H9 (cell line): ENCODE results near the gene KRT15. TPM values are rescaled to one million over a fixed set of nuclear protein-coding genes. Genes with fewer than 3 reads are reported as not detected.

Experiments
- DNase-seq: peaks from one replicate; pipeline ENCODE4 v3.0.0-alpha.2; 2017
- H2AFZ ChIP-seq: one replicate; pipeline ENCODE4 v1.6.1; 2013; ENCODE audit warnings: mild to moderate bottlenecking, low read length, control low read depth, moderate library complexity
- H2AK5ac ChIP-seq: 2 replicates; pipeline ENCODE4 v1.6.1; 2013; ENCODE audit warnings: low read length, control low read depth, mixed read lengths; ENCODE audit not compliant: insufficient read length
- H2BK120ac ChIP-seq: one replicate; pipeline ENCODE4 v1.6.1; 2013; ENCODE audit warnings: low read depth, mild to moderate bottlenecking, low read length, control low read depth, inconsistent platforms; ENCODE audit not compliant: poor library complexity, severe bottlenecking
- H2BK12ac ChIP-seq: 2 replicates; pipeline ENCODE4 v1.6.1; 2013; ENCODE audit warnings: low read length, control low read depth, mixed read lengths, low read depth; ENCODE audit not compliant: insufficient read length
- H2BK15ac ChIP-seq: 2 replicates; pipeline ENCODE4 v1.6.1; 2013; ENCODE audit warnings: low read depth, low read length, control low read depth
- H2BK20ac ChIP-seq: one replicate; pipeline ENCODE4 v1.6.1; 2013; ENCODE audit warnings: low read depth, mild to moderate bottlenecking, low read length, control low read depth, inconsistent platforms; ENCODE audit not compliant: poor library complexity, severe bottlenecking
- H2BK5ac ChIP-seq: 2 replicates; pipeline ENCODE4 v1.6.1; 2013; ENCODE audit warnings: low read length, control low read depth, mixed read lengths; ENCODE audit not compliant: insufficient read length
- H3K14ac ChIP-seq: 2 replicates; pipeline ENCODE4 v1.6.1; 2013; ENCODE audit warnings: low read length, control low read depth; ENCODE audit not compliant: insufficient read depth
- H3K18ac ChIP-seq: 2 replicates; pipeline ENCODE4 v1.6.1; 2013; ENCODE audit warnings: low read depth, mild to moderate bottlenecking, mixed read lengths, low read length, control low read depth; ENCODE audit not compliant: insufficient read length
- H3K23ac ChIP-seq: 2 replicates; pipeline ENCODE4 v1.6.1; 2013; ENCODE audit warnings: low read length, control low read depth, mixed read lengths, low read depth; ENCODE audit not compliant: insufficient read length
- H3K23me2 ChIP-seq: 2 replicates; pipeline ENCODE4 v1.6.1; 2013; ENCODE audit warnings: low read depth, mild to moderate bottlenecking, mixed read lengths, low read length, control low read depth; ENCODE audit not compliant: insufficient read length, poor library complexity, severe bottlenecking
- H3K27ac ChIP-seq: 2 replicates; pipeline ENCODE4 v1.5.1; 2013; ENCODE audit warnings: low read length, control low read depth, mixed read lengths, low read depth; ENCODE audit not compliant: insufficient read length
- H3K27me3 ChIP-seq: 2 replicates; pipeline ENCODE4 v1.6.1; 2013; ENCODE audit warnings: low read length, control low read depth, inconsistent platforms; ENCODE audit not compliant: insufficient read depth
- H3K4ac ChIP-seq: 2 replicates; pipeline ENCODE4 v1.6.1; 2013; ENCODE audit warnings: low read depth, mild to moderate bottlenecking, control low read depth, inconsistent platforms, low read length, moderate library complexity
- H3K4me1 ChIP-seq: 2 replicates; pipeline ENCODE4 v1.6.1; 2013; ENCODE audit warnings: low read length, control low read depth, inconsistent platforms; ENCODE audit not compliant: insufficient read depth
- H3K4me2 ChIP-seq: 2 replicates; pipeline ENCODE4 v1.6.1; 2013; ENCODE audit warnings: low read length, control low read depth, mixed read lengths; ENCODE audit not compliant: insufficient read length, insufficient read depth
- H3K56ac ChIP-seq: 2 replicates; pipeline ENCODE4 v1.6.1; 2013; ENCODE audit warnings: low read depth, mild to moderate bottlenecking, mixed read lengths, low read length, control low read depth; ENCODE audit not compliant: insufficient read length
- H3K79me1 ChIP-seq: 2 replicates; pipeline ENCODE4 v1.6.1; 2013; ENCODE audit warnings: low read depth, mild to moderate bottlenecking, moderate library complexity, low read length, control low read depth, inconsistent platforms; ENCODE audit not compliant: insufficient read depth, poor library complexity, severe bottlenecking
- H3K79me2 ChIP-seq: 2 replicates; pipeline ENCODE4 v1.6.1; 2013; ENCODE audit warnings: low read length, control low read depth, inconsistent platforms; ENCODE audit not compliant: insufficient read depth
- H3K9ac ChIP-seq: 2 replicates; pipeline ENCODE4 v1.6.1; 2013; ENCODE audit warnings: low read length, control low read depth, mixed read lengths; ENCODE audit not compliant: insufficient read length; ENCODE audit errors: extremely low read depth
- H3K9me3 ChIP-seq: one replicate; pipeline ENCODE4 v1.6.1; 2013; ENCODE audit warnings: low read depth, low read length, inconsistent platforms; ENCODE audit not compliant: control insufficient read depth
- H3T11ph ChIP-seq: one replicate; pipeline ENCODE4 v1.6.1; 2013; ENCODE audit warnings: mild to moderate bottlenecking, low read length, control low read depth, inconsistent platforms
- H4K20me1 ChIP-seq: one replicate; pipeline ENCODE4 v1.6.1; 2013; ENCODE audit not compliant: control insufficient read depth, insufficient read length, insufficient read depth
- H4K5ac ChIP-seq: 2 replicates; pipeline ENCODE4 v1.6.1; 2013; ENCODE audit warnings: low read depth, mild to moderate bottlenecking, mixed read lengths, low read length, control low read depth; ENCODE audit not compliant: insufficient read length
- H4K8ac ChIP-seq: replicated peaks from 2 replicates; pipeline ENCODE4 v1.6.1; 2013; ENCODE audit warnings: low read length, control low read depth, mixed read lengths, low read depth; ENCODE audit not compliant: insufficient read length
- H4K91ac ChIP-seq: 2 replicates; pipeline ENCODE4 v1.6.1; 2013; ENCODE audit warnings: low read depth, mild to moderate bottlenecking, moderate library complexity, mixed read lengths, low read length, control low read depth; ENCODE audit not compliant: insufficient read length
- H3K27ac Mint-ChIP-seq, 3 experiments: 2 replicates in 2 of 3; 3 replicates in 1 of 3; pipeline ENCODE4 v1.8.0; 2020 to 2021; ENCODE audit warnings: mixed read lengths in 3 of 3, mild to moderate bottlenecking in 1 of 3, moderate library complexity in 1 of 3
- H3K27me3 Mint-ChIP-seq: 2 replicates; pipeline ENCODE4 v1.8.0; 2021; ENCODE audit warnings: low read depth, mild to moderate bottlenecking, moderate library complexity, mixed read lengths
- H3K36me3 Mint-ChIP-seq, 3 experiments: 2 replicates in 2 of 3; 3 replicates in 1 of 3; pipeline ENCODE4 v1.8.0; 2020 to 2021; ENCODE audit warnings: low read depth in 3 of 3, mixed read lengths in 3 of 3; ENCODE audit not compliant: insufficient read depth in 1 of 3
- H3K4me1 Mint-ChIP-seq, 2 experiments: 2 replicates each; pipeline ENCODE4 v1.8.0; 2020; ENCODE audit warnings: mixed read lengths in 2 of 2
- H3K4me3 Mint-ChIP-seq, 2 experiments: 2 replicates in 1 of 2; 3 replicates in 1 of 2; pipeline ENCODE4 v1.8.0; 2020 to 2021; ENCODE audit warnings: mild to moderate bottlenecking in 2 of 2, mixed read lengths in 2 of 2, moderate library complexity in 1 of 2
- H3K9me3 Mint-ChIP-seq, 2 experiments: 2 replicates in 1 of 2; 3 replicates in 1 of 2; pipeline ENCODE4 v1.8.0; 2020; ENCODE audit warnings: mild to moderate bottlenecking in 2 of 2, mixed read lengths in 2 of 2, moderate library complexity in 1 of 2
- WGBS: extraction: QIAGEN DNeasy Blood & Tissue Kit; methylation state at CpG from one replicate; pipeline ENCODE4 v1.1.7; 2013; ENCODE audit warnings: missing lambda C conversion rate, low lambda C conversion rate, mixed read lengths; ENCODE audit not compliant: insufficient read length; ENCODE audit errors: extremely low coverage; 5-methylcytosine and 5-hydroxymethylcytosine counted together
- total RNA-seq: library from RNA; stranded (reverse); gene quantifications from 2 replicates; pipeline ENCODE4 v1.2.1, GENCODE V29; 2021
- TF ChIP-seq, protein P1 (sequence below): fragments of 200-600 bp; sonication (generic); conservative IDR thresholded peaks from 3 replicates; pipeline ENCODE4 v1.8.0; 2021; ENCODE audit warnings: antibody characterized with exemption, mild to moderate bottlenecking

The KRT15 gene
- total RNA-seq, 1 experiment from 2014 or later = 0.87 TPM

DNA sequence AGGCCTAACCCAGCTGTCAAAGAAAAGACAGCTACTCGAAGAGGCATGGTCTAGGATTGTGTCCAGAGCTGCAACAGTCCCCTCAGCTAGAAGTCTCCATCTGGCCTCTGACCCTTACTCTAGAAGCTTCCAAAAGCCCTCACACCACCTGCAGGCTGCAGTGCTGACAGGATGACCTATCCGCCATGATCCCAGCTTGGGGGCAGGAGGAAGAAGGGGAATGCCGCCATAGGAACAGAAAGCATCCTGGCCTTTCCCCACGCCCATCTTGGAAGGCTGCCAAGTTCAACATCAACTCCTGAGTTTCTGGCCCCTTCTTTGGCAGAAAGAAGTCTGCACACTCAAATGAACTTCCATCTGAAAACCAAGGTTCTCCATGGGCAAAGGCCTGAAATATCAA, 25.9 kb downstream of the KRT15 start:
- Mint-ChIP-seq H3K27ac (no peak overlapping the region), H3K36me3 (no peaks in the 10 kb centered on the region), H3K4me1 (peaks cover 7 to 9% of the 10 kb centered on the region in 2 experiments), H3K27me3 (peaks cover 19% of the 10 kb centered on the region), H3K9me3 (no peaks in the 10 kb centered on the region), H3K4me3 (no peak overlapping the region)
- no peak overlapping the region for H3K9ac ChIP-seq
- no peak overlapping the region for H3K18ac ChIP-seq
- H4K20me1 ChIP-seq = no peaks in the 10 kb centered on the region
- no peak overlapping the region for H2BK20ac ChIP-seq
- H3K4me1 ChIP-seq = no peaks in the 10 kb centered on the region
- H3K14ac ChIP-seq = no peak overlapping the region
- no peaks in the 10 kb centered on the region for H3K27me3 ChIP-seq
- H3K27ac ChIP-seq = no peak overlapping the region
- no peak overlapping the region for H2AFZ ChIP-seq
- H2BK12ac ChIP-seq = no peak overlapping the region
- no peak overlapping the region for H2AK5ac ChIP-seq
- H3K23ac ChIP-seq = no peak overlapping the region
- no peak overlapping the region for H2BK5ac ChIP-seq
- no peak for DNase-seq
- H2BK120ac ChIP-seq = no peak overlapping the region
- no peaks in the 10 kb centered on the region for H3K9me3 ChIP-seq
- H3K56ac ChIP-seq = no peak overlapping the region
- no peak overlapping the region for H3K4me2 ChIP-seq
- H4K5ac ChIP-seq = no peak overlapping the region
- H3K4ac ChIP-seq = no peak overlapping the region
- no peak overlapping the region for H2BK15ac ChIP-seq
- no CpG with 5 or more reads among the region's 4 CpGs for WGBS
- H3K23me2 ChIP-seq = no peaks in the 10 kb centered on the region
- no peaks in the 10 kb centered on the region for H3K79me1 ChIP-seq
- no peak overlapping the region for H3T11ph ChIP-seq
- no peak overlapping the region for H4K8ac ChIP-seq
- H4K91ac ChIP-seq = no peak overlapping the region
- TF ChIP-seq, protein P1, sequence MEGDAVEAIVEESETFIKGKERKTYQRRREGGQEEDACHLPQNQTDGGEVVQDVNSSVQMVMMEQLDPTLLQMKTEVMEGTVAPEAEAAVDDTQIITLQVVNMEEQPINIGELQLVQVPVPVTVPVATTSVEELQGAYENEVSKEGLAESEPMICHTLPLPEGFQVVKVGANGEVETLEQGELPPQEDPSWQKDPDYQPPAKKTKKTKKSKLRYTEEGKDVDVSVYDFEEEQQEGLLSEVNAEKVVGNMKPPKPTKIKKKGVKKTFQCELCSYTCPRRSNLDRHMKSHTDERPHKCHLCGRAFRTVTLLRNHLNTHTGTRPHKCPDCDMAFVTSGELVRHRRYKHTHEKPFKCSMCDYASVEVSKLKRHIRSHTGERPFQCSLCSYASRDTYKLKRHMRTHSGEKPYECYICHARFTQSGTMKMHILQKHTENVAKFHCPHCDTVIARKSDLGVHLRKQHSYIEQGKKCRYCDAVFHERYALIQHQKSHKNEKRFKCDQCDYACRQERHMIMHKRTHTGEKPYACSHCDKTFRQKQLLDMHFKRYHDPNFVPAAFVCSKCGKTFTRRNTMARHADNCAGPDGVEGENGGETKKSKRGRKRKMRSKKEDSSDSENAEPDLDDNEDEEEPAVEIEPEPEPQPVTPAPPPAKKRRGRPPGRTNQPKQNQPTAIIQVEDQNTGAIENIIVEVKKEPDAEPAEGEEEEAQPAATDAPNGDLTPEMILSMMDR = no peak
- no peaks in the 10 kb centered on the region for H3K79me2 ChIP-seq
